Measurements from ENCODE around the gene FAM180A.
A peak's percentile ranks its signal among the peaks of the same experiment; 100 is the strongest.
"Not testable (repeated sequence)": the region's sequence is repeated elsewhere in the genome, so short reads cannot be mapped to it uniquely, and the experiment has no call there.

The FAM180A gene

DNA sequence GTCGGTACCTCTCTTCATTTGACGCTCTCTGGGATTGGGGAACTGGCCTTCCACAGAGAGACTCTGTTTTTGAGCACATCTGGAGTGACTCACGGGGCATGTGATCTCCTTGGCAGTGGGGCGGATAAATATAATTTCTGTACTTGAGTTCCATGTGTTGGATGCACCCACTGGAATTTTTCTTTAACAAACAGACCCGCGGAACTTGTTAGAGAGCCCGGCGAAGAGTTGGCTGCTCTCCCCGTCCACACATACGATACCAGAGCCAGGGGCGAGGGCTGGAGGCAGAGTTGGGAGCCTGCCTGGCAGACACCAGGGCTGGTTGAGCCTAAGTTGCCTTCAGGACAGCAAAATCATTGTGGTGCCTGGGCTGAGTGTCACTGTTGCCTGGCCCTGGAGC is at the start of gene FAM180A:
Gene FAM180A (minus strand): TSS at position 44 of the 400 bp plus-strand sequence. CDS start 233 bp downstream, outside the sequence.
- no peak for DNase-seq

DNA sequence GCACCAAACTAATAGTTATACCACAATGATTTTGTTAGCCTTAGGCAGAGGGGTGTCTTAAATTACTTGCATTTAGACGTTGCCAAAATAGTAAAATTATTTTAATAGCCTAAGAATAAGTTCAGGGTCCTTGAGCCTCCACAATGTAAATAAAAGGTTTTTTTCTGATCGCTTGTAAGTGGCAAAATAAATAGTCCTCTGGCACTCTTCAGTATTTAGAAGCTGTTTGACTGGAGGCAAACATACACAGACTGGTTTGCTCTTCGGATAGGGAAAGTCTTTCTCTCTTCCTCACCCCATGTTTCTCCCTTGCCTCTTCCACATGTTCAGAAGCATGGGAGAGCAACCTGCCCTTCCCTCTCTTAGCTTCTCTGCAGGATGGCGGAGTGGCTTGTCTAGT is 49.5 kb upstream of the FAM180A start:
- DNase-seq: peak; percentile 7

DNA sequence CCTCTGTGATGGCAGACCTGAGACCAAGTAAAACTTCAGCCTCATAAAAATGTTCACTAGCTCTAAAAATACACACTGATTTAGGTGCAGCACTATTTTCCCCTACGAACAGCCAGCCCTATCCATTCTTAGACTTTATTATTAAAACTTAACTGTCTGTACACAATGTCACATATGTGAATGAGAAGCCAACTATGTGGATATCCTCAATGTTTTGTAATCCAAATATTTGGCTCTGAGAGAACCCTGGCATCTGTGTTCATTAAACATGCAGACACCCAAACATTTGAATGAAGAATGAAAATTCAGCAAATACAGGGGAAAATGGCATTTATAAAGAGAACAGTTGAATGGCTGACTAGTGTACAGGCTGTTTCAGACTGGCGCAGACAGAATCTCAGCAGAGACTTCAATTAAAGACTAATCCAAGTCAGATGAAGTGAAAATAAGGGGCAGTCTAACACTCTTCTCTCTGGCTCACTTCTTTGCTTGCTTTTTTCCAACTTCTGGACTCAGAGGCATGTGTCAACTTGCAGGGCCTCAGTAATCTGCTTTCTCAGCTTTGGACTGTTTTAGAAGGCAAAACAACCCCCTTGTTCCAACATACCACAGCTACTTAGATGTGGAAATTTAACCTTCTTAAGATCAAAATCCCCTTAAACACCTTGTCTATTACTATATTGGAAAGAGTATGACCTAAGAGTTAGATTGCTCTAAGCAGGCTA is 47.4 kb upstream of the FAM180A start:
- DNase-seq: no peak

DNA sequence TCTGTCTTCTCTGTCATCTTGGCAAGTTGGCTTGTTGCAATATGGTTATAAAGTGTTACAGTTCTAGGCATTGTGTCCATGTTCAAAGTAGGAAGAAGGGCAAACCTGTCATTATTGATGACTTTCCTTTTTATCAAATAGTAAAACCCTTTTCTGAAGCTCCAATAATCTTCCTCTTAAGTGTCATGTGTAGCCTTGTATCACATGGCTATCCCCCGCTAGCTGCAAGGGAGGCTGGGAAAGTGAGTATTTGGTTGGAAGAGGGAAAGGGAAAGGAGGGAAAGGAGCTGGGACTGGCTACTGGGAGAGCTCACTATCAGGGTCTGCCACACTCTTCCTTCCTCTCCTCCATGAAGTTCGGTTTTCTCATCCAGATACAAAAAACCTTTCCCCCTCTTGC is 45.2 kb upstream of the FAM180A start:
- no peak for DNase-seq

DNA sequence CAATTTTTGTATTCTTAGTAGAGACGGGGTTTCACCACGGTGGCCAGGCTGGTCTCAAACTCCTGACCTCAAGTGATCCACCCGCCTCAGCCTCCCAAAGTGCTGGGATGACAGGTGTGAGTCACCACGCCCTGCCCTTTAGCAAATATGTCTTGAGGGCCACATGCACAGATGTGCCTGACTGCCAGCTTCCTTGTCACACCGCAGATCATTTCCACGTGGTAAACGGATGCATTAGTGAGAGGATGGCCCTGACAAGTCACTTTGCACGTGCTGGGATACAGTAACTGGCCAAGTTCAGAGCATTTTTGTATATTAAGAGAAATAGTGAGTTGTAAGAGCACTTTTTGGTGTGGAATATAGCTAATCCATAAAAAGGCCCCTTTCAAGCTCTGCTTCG is 44.3 kb upstream of the FAM180A start:
- DNase-seq: no peak

DNA sequence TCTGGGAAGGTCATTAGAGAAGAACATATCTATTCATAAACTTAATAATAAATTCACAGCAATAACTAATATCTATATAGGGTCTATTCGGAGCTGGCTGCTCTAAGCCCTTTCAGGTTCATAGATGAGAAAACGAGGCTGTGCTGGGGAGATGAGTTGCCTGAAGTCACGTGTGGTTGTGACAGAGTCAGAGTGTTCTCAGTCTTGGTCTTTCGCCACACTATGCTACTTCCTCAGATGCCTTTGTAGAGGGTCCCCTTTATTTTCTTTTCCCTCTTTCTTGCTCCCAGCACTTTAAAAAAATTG is 43.7 kb upstream of the FAM180A start:
- no peak for DNase-seq

DNA sequence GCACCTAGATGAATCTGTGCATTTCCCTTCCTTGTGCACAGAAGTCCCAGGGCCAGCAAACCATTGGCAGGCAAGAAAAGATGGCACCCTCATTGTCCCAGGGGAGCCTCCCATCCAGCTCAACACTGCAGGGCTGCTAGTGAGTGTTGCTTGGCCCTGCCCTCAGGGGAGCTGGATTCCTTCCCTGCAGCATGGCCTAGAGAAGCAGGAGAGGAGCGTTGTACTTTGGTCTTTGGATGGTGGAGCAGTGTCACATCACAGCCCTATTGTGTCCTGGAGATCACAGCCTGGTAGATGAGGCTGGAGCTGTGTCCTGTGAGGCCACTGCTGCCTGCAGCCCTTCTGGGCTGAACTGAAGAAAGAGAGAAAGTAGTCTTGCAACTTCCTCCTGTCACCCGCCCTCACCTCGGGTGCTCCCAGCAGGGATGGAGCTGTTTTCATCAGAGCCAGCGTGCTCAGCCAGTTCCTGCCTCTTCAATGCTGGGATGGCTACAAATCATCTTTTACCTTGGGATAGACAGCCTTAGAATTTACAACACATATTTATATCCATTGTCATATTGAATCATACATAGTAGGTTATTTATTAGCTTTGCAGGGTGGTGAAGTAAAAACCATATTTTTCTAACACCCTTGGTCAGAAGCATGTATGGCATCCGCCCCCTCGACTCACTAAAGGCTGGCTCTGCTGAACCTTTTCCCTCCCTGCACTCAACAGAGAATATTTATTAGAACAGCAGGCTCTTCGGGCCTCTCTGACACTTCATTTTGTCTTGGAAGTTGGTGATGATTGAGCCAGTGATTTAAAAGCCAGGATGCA is 43.1 kb upstream of the FAM180A start:
- no peak for DNase-seq

DNA sequence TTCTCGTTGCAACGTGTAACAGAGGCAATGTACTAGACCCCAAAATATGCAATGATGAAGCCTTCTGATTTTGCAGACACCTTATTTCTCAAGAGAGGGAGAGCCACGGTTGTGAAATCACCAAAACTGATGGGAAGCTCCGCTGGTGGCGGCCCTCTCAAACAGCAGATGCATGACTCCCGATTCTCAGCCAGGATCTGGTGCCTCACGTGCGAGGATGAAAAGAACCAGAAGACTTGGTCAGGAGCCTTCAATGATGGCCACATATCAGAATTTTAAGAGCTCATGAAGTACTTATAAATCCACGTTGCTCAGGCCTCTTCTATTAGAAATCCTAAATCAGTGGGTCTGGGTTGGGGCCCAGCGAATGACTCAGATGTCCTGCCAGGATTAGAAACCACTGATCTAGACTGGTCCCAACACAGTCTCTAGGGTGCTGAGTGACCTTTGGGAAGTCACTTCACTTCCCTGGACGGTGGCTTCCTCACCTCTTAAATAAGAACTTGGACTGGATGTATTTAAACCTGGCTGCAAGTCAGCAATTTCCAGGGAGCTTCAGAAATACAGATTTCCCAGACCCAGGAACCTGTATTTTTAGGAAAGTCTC is 41.9 kb upstream of the FAM180A start:
- no peak for DNase-seq

DNA sequence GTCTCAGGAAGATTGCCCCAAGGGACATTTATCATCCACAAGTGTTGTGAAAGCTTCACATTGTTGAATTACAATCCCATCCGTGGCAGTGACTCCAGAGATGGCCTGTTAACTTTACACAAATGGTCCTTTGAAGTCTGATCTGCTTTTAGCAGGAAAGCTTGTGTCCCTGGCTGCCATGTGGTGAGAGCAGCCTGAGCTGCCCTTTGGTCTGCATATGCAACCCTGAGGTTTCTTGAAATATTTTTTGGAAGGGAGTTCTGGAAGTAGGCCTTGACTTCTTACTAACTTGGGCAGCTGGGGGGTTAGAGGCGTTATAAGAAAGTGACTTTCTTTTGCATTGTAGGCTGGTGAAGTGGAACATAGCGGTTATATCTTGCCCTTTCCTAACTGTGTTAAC is 41.3 kb upstream of the FAM180A start:
- DNase-seq: no peak

DNA sequence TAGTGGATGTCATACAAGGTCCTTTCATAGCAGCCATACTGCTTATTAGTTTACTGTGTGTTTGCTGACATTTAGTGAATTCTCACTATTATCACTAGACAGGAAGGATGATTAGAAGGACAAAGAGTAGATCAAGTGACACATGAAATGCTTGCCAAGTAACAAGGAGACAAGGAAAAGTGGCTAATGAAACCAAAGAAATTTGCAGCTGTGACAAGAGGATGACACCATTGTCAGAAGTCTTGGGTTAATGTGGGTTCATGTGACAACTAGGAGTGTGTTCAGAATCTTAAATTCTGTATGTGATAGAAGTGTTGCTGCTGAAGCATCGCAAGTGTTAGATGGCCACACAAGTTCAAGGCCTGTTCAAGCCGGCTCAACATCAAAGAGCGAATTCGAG is 40.8 kb upstream of the FAM180A start:
- DNase-seq: no peak

DNA sequence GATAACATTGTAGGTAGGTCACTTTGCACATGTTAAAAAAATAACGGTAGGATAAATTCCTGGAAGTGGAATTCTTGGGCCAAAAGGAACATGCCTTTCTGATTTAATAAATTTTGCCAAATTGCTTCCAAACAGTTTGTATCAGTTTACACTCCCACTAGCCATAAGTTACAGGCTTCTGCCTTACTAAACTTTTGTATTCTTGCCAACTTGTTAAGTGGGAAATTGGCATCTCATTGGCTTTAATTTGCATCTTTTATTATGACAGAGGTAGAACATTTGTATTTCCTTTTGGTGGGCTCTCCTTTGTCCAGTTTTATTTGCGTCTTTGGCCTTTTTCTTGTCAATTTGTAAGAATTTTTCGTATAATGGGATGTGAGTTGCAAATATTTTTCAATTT is 38.3 kb upstream of the FAM180A start:
- DNase-seq: no peak

DNA sequence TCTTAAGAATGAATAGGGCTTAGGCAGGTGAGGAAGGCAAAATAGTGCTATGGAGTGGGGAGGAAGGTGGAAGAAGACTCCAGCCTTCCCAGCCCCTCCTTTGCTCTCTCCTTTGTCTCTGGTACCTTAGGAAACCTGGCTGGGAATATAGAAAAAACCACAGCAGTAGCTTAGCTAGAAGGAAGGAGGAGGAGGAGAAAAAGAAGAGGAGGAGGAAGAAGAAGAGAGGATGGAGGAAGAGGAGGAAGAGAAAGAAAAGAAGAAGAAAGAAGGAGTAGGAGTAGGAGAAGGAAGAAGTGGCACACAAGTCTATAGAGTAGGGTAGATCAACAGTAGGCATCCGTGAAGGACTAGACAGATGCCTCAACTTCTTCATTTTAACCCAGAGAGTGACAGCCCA is 36.5 kb upstream of the FAM180A start:
- DNase-seq: no peak

DNA sequence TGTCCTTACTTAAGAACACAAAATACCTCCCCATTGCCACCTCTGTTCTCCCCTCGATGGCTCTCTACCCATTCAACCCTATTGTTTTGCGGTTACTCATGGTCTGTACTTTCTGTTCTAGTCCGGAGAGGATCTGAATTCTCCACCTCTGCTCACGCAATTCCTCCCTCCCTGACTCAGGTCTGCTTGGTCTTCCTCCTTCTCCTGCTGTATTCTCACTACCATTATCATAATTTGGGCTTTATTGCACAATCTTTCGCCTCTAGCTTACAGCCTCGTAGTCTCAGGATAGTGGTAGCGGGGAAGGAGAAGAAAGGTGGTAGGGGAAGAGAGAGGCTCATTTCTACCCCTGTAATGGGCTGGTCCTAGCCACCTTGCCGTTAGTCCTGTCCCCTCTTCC is 35.4 kb upstream of the FAM180A start:
- DNase-seq: no peak

DNA sequence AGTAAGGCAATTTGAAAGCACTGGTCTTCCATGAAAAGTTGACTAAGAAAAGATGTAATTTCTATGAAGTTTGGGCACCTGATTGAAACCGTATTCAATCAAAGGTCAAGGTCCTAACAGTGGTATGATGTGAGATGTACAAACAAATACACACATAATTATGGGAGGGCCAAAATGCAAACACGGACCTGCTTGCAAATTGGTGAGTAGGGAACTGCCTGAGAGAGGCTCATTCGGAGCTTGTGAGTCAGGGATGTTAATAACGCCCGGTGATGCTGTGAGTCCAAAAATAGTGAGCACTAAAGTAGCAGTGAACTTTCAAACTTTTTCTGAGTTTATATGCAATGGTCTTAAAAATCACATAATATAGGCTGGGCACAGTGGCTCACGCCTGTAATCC is 34.2 kb upstream of the FAM180A start:
- DNase-seq: no peak

DNA sequence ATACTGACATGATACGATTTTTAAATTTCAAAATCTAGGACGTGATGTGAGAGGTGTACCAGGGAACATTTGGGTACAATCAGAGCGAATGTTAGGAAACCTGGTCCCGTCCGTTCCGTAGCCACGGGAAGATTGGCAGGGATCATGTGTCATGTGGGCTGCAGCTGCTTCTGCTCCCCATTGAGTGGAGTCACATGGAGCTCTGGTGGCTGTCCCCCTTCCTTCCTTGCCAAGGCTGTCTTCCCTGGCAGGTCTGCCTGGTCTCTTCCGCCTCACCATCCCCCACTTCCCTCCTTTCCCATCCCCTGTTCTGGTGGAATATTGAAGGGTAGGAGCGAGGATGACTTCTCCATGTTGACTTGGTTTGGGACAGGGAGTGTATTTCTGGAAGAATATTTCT is 33.8 kb upstream of the FAM180A start:
- DNase-seq: no peak

DNA sequence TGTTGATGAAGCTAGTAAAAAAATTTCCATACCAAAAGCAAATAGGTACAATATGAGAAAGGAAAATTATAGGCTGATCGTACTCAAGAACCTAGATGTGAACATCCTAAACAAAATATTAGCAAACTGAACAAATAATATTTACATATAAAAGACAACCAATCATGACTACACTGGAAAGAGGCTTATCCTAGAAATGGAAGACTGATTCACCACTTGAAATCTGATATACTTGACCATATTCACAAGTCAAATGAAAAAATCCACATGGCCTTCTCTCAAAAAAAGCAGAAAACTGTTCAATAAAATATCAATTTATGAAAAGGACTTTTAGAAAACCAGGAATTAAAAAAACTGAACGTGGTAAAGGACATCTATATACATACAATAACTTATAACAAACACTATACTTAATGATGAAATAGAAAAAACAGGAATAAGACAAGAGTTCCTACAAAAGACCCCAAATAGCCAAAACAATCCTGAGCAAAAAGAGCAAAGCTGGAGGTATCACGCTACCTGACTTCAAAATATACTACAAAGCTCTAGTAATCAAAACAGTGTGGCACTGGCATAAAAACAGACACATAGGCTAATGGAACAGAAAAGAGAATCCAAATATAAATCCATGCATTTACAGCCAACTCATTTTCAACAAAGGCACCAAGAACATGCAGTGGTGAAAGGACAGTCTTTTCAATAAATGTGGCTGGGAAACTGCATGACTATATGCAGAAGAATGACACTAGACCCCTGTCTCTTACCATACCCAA is 29.2 kb upstream of the FAM180A start:
- no peak for DNase-seq

DNA sequence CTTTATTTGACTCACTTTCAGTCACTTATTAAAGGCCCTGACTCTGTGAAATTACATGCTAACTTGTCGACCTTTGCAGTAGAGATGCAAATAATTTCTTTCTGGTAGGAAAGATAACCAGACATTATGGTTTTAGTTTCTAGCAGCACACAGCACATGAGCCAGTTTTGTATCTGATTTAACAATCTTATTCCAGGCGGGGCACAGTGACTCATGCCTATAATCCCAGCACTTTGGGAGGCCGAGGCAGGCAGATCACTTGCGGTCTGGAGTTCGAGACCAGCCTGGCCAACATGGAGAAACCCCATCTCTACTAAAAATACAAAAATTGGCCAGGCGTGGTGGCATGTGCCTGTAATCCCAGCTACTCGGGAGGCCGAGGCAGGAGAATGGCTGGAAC is 27.3 kb upstream of the FAM180A start:
- not testable (repeated sequence) for DNase-seq

DNA sequence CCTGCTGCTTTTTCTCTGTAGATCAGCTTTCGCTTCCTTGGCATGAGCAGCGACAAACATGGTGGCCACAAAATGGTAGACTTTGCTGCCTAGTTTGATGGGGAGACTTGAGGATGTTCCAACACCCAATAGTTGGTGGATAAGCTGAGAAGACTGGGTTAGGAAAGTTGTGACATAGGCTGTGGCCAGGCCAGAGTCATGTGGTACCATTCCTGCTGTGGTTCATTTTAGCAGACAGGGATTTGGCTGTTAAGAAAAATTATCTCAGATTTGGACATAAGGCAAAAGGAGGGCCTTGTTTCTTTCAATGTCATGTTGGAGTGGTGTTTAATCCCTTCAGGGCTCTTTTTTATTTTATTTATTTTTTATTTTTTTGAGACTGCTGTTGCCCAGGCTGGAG is 26.6 kb upstream of the FAM180A start:
- DNase-seq: no peak

DNA sequence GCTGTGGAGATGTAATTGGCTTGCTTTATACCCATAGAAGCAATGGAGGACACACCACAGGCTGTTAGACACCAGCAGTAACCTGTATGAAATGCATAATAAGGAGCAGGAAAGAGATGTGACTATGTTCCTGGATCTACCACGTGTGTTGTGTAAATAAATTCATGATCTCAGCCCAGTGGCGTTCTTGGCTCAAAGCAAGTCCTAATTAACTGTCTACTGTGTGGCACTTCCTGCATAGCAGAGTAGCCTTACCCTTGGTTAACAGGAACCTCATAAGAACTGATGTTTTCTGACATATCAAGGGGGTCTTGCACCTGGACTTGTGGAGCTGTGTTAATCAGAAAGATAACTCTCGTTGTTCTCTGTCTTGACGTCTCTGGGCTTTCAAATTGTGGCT is 25.7 kb upstream of the FAM180A start:
- peak; percentile 63 for DNase-seq

DNA sequence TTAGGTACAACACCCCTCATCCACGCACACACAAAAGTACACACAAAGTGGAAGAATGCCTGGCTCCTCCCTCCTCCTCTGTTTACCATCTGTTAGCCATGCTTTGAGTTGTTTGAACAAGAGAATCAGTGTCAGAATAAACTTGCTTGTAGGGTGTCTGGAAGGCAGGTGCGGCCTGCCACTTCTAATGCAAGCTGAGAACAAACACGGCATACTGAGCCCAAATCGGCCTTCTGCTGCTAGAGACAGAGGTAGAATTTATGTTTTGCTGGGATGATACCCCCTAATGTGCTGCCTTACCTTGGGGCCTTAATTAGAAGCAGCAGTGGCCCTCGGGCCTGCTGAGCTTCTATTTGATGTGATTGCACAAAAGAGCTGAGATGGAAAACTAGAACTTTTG is 24.9 kb upstream of the FAM180A start:
- DNase-seq: peak; percentile 65

DNA sequence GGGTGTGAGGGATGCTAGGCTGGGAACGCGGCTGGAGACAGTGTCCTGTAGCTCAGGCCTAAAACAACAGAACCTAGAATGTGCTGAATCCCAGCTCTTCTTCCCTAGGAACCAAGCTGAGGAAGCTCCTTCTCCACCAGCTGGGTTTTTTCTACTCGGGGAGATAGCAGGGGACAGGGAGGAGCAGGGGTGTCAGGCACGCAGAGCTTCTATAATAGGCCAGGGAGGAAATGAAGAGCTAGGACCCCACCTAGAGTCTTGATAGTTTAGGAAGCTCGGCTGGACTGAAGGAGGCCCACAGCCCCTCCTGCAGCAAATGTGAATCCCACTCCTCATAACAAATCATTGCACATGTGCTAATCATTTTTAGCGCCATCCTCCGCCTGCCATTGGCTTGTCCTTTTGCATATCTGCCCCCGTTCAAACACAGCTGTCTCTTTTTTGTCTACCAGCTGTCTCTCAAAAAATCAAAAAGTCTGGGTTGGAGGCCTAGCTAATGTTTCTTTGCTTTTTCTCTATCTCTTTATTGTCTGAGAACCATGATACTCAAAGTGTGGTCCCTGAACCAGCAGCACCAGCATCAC is 24.1 kb upstream of the FAM180A start:
- DNase-seq: no peak

DNA sequence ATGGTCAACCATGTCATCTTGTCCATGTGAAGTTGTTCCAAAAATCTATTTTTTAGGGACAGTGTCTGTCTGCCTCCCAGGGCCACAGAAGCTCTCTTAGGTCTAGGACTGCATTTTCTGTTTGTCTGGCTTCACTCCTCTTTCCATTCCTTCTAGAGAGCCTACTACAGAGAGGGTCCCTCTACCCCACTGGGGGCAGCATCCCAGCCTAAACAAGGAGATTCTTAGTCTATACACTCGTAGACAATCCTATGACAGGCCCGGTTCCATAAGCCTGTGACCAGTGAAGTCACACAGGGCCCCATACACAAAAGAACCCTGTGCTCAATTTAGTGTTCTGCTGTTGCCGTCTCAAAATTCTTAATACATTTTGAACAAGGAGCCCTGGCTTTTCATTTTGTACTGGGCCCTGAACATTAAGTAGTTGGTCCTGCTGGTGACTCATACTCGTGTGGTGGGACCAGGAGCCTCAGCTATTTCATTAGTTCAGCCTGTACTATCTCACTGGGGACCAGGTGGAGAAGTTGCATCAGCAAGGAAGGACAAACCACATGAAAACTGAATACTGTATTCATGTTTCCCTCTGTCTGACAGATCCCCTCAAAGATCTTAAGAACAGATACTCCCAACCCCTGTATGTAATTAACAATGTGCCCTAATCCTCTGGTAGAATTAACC is 23.5 kb upstream of the FAM180A start:
- DNase-seq: no peak

DNA sequence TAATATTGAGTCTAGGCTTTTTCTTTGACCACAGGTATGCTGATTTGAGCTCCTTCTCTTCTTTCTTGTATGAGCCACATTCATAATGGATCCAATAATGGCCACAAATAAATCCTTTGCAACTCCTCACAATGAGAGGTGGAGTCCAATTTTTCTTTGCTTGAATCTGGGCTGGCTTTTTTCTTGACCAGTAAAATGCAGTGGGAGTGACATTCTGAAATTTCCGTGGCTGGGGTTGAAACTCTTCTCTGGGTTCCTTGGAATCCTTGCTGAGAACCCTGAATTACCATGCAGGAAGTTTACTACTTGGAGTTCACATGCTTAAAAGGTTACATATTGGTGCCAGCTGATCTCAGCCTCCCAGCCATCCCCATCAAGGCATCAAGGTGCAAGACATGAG is 22.4 kb upstream of the FAM180A start:
- DNase-seq: no peak
